HG02943 (cell line): ENCODE results near the gene ATP6V1E1.
"Not testable (repeated sequence)": the region's sequence is repeated elsewhere in the genome, so short reads cannot be mapped to it uniquely, and the experiment has no call there.

ENCODE experiments used
- ATAC-seq: cut with Tn5 transposase; IDR thresholded peaks from one replicate; pipeline ENCODE4 v1.9.1; 2021; ENCODE audit warnings: mild to moderate bottlenecking, low read depth, moderate library complexity; ENCODE audit not compliant: unreplicated experiment

ATP6V1E1 gene

DNA sequence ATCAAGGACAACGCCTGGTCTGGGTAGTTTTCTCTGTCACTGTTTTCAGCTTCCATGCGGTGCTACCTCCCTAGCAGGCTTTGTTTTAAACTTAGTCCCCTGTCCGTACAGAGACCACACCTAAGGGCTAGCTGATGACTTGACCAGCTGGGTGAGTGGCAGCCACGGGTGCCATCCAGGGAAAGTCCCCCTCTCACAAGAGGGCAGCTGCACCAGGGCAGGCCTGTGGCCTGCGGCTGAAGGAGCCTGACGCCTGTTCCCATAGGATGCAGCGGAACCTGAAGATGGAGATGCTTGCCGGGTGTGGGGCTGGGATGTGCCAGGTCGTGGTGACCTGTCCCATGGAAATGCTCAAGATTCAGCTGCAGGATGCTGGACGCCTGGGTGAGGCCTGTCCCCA lies 45.4 kb downstream of the ATP6V1E1 start:
- no peak for ATAC-seq

DNA sequence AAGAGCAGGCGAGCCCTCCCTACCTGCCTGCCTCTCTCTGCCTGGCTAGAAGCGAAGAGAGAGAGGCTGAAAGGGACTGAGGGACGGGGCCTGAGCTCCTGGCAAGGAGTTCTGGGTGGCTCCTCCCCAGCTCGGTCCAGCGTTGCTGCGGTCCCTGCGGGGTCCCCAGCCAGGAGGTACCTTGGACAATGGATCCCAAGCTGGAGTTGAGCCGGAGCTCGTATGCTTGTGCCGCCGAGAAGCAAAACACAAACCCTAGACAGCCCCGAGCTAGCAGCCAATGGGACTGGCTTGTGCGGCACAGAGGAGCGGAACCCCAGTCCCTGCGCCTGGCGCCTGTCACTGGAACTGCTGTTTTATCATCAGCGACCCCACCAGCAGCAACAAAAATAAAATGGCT lies 46.9 kb downstream of the ATP6V1E1 start:
- no peak for ATAC-seq

DNA sequence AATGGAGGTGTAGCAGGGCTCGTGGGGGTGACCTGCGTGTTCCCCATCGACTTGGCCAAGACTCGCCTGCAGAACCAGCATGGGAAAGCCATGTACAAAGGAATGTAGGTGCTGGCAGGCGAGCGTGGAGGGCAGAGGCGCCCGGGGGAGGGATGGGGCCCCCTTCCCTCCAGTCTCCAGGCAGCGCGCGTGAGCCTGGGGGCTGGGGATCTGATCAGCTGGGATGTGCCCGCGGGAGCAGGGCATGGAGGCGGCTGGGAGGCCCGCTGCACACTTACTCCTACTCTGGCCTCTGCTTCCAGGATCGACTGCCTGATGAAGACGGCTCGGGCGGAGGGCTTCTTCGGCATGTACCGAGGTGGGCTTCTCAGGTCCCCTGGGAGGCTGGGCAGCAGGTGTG lies 47.5 kb downstream of the ATP6V1E1 start:
- ATAC-seq = no peak

DNA sequence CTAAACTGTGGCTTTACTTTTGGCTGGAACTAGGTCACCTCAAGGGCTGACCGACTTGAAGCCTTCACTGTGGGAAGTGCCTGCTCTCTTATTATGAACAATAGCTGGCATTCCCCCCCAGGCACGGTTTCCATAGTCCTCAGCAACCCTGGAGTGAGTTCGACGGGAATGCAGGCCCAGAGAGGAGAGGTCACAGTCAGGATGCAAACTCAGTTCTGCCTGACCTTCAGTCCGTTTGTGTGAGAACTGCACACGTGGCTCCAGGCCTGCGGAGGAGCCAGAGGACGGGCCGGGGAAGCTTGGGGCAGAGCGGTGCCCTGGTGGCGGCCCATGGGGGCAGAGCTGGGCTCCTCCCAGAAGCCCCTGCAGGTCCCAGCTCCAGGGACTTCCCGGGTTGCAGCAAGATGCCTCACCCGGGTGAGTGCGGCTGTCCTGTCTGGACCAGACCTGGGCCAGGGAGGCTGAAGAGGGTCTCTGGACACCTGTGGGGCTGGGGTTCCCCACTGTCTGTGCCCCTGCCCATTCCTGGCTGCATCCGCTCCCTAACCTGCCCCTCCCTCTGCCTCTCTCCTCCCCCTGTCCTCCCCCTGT lies 48.0 kb downstream of the ATP6V1E1 start:
- ATAC-seq = no peak

DNA sequence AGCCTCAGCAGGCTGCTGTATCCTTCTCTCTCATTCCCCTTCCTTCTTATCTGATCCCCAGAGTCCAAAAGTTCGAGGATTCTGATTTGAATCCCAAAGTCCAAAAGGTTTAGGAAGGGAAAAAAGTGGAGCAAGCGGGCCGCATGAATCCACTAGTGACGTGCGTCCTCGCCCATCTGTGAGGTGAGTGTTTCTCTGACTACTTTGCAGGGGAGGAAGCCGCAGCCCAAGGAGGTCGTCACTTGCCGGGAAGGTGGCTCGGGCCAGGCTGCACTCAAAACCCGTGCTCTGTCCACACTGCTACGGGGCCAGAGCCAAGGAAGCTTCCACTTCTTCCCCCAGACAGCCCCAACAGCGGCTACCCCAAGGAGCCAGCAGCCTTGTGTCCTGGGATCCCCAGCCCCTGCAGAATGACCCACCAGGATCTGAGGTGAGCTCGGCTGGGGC lies 49.0 kb downstream of the ATP6V1E1 start:
- no peak for ATAC-seq

DNA sequence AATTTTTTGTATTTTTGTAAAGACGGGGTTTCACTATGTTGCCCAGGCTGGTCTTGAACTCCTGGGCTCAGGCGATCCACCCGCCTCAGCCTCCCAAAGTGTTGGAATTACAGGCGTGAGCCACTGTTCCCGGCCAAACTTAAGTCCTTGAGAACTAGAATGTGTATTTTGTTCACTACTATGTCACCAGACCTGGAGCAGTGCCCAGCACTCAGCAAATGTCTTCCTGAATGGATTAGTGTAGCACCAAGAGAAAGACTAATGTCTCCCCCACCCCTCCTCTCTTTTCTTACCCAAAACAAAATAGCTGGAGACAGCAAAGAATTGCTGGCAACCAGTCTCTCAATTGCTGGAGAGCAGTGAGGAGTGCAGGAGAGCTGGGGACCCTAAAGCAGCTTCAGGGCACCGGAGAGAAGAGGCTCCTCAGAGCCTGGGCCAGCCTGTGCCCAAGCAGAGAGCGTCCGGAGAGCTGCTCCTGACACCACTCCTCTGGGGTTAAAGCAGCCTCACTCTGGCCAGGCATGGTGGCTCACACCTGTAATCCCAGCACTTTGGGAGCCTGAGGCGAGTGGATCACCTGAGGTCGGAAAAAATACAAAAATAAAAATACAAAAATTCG lies 50.3 kb downstream of the ATP6V1E1 start:
- ATAC-seq = no peak

DNA sequence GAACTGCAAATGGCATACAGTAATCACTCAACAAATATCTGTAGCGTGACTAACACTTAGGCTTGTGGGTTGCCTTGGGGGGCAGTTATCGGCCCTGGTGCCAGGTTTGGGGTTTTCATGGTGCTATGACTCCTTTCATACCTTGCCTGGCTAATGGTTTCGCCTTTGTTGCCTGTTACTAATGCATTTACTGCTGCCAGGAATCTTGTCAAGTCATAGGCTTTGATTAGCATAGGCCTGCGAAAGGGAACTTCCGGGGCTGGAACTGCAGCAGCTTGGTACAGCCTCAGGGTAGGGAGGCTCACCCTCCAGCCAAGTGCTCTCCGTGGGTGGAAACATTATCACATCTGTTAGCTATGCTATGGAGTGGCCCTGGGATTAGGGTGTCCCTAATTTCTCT lies 52.1 kb downstream of the ATP6V1E1 start:
- ATAC-seq = no peak

DNA sequence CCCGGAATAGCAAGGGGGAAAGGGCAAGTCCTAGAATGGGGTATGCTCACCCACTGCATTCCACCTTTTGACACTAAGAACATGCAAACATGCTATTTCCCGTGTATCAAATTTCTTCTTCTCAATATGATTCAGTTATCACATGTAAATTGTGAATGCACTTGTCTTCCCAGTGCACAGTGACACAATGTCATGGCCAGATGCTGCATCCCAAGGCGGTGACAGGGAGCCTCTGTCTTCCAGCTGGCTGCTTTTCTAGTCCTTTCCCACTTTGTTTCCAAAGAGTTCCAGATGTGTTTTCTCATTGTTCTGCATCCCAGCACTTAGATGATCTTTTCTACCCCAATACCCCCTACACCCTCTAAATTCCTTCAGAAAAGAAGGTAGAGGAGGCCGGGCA lies 52.9 kb downstream of the ATP6V1E1 start:
- ATAC-seq = no peak

DNA sequence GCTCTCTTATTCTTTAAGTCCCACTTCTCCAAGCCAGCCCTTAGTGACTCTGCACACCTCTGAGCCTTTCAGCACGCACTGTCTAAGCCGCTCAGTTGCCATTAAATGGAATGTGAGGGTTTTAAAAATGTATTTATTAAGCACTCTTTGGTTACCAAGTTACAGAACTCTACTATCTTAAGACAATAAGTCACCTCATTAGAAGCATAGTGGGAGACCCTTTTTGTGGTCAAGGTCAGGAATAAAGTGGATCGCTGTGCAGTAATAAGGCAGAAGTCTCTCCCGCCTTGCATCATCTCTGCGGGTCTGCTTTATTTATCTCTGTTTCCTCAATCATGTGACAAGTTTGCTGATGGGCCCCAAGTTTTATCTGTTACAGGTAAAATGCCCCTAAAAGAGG lies 53.4 kb downstream of the ATP6V1E1 start:
- no peak for ATAC-seq

DNA sequence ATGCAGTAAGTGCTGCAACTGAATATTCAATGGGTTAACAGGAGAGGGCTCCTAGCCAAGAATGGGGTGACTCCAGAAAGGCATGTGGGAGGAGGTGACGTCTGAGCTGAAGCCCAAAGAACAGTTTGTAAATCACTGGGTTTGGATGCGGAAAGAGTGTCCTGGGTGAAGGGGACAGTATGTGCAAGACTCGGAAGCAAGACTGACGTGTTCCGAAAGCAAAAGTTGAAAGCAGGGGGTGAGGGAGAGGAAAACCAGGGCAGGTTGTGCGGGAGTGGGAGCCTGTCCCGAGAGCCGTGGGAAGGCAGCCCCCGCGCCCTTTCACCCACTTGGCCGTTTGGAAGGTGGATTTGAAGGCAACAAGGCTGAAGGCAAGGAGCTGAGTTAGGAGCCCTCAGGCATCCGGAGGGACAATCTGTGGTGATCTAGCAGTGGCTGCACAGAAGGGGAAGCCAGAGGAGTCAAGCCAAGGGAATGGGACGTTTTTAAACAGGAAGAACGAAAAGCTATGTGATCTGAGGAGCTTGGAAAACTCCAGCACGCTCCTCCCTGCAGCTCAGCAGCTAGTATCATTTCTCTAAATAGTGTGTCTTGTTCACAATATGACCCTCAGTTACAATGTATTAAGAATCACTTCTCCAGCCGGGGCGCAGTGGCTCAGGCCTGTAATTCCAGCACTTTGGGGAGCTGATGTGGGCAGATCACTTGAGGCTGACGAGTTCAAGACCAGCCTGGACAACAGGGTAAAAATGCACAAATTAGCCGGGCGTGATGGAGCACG lies 57.5 kb downstream of the ATP6V1E1 start:
- ATAC-seq = no peak

DNA sequence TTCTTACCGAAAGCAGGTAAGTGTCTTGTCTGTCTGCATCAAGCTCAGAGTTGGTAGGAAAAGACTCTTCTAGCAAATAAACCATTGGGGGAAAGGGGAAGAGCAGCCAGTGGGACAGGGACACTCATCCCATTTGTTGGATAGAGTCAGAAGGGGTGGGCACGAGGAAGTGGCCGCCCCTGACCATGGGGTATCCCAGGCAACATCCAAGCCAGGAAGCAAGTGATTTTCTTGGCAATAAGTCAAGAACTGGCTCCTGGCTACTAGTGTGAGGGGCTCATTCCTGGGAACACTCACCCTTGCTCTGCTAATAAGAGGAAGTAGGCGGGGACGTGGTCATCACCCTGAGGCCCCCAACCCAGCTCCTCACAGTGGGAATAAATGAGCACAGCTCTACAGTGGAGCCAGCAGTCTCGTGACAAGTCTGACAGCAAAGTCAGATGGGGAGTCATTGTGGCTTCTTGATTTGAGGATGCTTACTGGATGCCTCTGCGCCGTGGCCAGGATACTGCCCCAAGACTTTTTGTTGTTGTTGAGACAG lies 58.5 kb downstream of the ATP6V1E1 start:
- no peak for ATAC-seq

DNA sequence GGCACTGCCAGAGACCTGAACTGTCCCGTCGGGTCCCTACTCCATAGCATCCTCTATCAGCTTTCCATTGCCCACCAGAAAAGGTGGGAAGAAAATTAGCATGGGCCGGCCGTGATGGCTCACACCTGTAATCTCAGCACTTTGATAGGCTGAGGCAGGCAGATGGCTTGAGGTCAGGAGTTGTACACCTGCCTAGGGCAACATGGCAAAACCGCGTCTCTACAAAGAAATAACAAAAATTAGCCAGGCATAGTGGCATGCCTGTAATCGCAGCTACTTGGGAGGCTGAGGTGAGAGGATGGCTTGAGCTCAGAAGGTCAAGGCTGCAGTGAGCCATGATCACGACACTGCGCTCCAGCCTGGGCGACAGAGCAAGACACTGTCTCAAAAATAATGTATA lies 61.8 kb downstream of the ATP6V1E1 start:
- no peak for ATAC-seq

DNA sequence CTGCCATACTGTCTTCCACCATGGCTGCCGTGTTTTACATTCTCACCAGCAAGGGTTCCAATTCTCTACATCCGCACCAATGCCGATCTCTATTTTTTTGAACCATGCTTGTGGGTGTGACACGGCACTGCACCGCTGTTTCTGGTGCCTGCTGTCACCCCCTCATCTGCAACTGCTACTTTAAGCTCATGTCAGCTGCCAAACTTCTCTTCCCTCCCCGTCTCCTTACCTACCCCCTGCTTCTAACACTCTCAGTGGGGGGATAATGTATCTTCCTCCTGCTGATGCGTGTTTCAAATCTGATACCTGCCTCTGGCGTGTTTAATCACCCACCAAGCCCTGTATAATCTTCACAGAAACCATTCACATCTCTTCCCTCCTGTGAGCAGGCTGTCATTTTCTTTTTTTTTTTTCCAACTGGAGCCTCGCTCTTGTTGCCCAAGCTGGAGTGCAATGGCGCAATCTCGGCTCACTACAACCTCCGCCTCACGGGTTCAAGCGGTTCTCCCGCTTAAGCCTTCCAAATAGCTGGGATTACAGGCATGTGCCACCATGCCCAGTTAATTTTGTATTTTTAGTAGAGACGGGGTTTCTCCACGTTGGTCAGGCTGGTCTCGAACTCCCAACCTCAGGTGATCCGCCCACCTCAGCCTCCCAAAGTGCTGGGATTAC lies 62.4 kb downstream of the ATP6V1E1 start:
- not testable (repeated sequence) for ATAC-seq

DNA sequence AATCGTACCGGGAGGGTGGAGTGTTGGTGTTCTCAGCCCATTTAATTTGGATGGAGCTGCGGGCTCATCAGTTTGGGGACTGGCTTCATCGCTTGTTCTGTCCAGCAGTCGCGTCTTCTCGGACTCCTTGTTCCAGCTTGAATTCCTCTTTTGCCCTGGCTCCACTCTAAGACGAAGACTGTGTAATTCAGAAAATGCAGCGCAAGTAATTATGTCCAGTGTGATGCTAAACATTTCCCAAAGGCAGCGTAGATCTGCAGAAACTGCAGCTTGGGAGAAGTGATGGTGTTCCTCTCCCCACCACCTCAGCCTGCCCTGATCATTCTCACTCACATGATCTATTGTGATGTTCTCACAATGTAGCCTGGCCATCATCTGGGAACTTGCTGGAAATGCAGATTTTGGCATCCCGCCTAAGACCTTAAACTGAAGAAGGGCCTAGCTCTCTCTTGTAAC lies 64.6 kb downstream of the ATP6V1E1 start:
- ATAC-seq = no peak

DNA sequence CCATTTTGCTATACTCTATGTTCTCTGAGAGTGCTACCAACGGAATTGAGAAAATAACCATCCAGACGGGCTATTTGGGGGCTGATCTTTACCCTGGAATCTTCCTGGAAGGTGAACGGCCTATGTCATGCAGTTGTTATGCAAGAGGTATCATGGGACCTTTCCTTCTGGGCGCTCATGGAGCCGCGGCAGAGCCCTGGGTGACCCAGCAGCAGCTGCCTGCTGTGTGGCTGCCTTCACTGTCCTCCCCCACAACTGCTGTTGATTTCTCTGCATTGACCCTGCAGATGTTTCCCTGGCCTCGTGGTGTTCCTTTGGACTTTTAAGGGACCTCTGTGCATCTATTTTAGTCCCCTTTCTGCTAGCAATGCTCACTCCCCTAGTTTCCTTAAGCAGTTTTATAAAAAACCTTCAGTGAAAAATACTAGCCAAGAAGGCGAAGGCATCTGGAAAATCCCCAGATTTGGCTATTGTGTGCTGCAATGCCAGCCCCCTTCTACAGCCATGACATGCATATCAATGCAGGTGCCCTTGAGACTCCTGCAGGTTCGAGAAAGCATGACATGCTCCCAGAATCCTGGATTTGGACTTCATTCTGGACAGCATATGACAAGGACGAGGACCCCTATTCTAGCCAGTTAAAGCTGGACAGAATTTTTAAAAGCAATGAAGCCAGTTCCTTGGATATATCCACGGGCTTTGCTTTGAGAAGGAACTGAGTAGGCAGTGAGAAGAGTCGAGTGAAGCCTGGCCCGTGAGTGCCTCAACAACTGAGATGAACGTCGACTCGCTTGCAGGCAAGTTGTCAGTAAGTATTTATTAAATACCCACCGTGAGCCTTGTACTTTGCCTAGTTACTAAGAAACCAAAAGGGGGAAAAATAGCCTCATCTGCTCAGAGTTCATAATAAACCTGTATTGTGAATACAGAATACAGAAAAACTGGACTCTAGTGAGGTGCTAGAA lies 65.4 kb downstream of the ATP6V1E1 start, which contains the start of gene SLC25A18:
SLC25A18 (plus strand) TSS at position 593 of the 965 bp plus-strand sequence. CDS start 16,447 bp downstream, outside the sequence.
- ATAC-seq = no peak

DNA sequence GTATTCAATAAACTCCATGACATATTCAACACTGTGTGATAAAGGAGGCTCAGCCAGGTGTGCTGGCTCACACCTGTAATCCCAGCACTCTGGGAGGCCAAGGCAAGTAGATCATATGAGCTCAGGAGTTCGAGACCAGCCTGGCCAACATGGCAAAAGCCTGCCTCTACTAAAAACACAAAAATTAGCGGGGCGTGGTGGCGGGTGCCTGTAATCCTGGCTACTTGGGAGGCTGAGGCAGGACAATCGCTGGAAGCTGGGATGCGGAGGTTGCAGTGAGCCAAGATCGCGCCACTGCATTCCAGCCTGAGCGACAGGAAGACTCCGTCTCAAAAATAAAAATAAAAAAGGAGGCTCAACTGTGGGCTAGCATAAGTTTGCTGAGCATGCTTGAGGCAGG lies 69.4 kb downstream of the ATP6V1E1 start:
- no peak for ATAC-seq

DNA sequence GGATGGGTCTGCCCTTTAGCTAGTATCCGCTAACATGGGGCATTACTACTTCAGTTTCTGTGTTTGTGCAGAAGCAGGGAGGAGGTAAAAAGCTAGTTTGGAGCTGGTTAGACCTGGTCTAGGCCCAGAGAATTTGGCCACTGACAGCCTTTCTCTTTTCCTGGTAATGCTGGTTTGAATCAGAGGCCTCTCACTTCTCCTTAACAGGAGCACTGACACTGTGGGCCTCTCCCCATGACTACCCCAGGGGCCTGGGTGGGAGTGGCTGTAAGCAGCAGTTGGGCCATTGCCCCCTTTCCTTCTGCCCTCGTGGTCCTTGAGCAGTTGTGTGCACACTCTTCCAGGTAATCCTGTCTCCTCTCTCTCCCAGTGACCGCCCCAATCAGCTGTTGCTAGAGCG lies 73.7 kb downstream of the ATP6V1E1 start:
- no peak for ATAC-seq

DNA sequence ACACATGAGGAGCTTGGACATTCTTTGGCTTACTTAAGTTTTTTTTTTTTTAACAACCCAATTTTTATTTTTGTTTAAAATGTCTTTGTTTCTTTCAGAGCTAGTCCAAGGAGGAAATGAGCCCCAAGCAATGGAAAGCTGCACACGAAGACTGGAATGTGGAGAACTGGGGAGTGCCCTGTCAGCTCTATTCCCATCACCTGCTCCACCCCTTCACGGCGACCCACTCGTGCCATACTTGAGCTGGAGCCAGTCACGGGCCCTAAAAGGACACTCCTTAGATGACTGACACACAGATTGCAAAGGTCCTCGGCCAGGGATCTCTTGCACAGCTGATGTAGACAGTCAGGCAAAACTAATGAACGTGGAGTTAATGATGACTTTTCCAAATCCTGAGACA lies 75.8 kb downstream of the ATP6V1E1 start:
- no peak for ATAC-seq

DNA sequence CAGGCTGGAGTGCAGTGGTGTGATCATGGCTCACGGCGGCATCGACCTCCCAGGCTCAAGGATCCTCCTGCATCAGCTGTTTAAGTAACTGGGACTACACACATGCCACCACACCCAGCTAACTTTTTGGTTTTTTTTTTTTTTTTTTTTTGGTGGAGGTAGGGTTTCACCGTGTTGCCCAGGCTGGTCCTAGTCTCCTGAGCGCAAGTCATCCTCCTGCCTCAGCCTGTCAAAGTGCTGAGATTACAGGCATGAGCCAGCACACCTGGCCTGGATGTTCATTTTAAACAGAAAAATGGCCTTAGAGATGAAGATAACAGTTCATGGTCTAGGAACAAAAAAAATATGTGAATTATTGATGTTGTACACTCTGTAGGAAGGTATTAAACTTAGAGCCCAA lies 78.9 kb downstream of the ATP6V1E1 start:
- ATAC-seq = no peak

DNA sequence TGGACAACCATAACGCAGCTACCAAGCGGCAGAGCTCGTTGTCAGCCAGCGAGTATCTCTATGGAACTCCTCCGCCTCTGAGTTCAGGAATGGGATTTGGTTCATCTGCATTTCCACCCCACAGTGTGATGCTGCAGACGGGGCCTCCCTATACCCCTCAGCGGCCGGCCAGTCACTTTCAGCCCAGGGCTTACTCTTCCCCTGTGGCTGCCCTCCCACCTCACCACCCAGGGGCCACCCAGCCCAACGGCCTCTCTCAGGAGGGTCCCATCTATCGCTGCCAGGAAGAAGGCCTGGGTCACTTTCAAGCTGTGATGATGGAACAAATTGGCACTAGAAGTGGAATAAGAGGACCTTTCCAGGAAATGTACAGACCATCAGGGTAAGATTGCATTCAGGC lies 79.4 kb downstream of the ATP6V1E1 start:
- no peak for ATAC-seq
